PC-9 (cell line): Measurements from ENCODE around the gene KCNQ1OT1.

Source experiments
- EZH2 ChIP-seq: fragments of 200-600 bp; sonication (generic); IDR thresholded peaks from 2 replicates; pipeline ENCODE4 v1.8.0; 2017; ENCODE audit warnings: antibody characterized with exemption, low read depth
- TF ChIP-seq, protein P1 (sequence below): fragments of 200-600 bp; sonication (generic); conservative IDR thresholded peaks from 2 replicates; pipeline ENCODE4 v1.6.1; 2017; ENCODE audit warnings: mixed run types, antibody characterized with exemption, mild to moderate bottlenecking, moderate library complexity

DNA sequence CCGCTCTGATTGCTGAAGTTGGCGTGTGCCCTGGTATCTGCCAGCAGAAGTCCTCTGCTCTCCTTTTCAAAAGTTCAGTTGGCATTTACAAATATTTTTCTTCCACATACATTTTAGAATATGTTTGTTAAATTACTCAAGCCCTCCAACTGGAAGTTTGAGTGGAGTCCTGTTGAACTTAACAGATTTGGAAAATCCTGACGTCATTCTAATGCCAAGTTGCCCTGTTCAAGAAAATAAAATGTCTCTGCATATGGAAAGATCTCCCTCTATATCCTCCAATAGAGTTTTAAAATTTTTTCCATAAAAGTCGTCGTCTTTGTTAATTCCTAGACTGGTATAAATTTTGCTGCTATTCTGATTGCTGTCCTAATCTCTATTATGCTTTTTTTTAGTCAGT lies 3.3 kb downstream of the KCNQ1OT1 start:
- TF ChIP-seq, protein P1, sequence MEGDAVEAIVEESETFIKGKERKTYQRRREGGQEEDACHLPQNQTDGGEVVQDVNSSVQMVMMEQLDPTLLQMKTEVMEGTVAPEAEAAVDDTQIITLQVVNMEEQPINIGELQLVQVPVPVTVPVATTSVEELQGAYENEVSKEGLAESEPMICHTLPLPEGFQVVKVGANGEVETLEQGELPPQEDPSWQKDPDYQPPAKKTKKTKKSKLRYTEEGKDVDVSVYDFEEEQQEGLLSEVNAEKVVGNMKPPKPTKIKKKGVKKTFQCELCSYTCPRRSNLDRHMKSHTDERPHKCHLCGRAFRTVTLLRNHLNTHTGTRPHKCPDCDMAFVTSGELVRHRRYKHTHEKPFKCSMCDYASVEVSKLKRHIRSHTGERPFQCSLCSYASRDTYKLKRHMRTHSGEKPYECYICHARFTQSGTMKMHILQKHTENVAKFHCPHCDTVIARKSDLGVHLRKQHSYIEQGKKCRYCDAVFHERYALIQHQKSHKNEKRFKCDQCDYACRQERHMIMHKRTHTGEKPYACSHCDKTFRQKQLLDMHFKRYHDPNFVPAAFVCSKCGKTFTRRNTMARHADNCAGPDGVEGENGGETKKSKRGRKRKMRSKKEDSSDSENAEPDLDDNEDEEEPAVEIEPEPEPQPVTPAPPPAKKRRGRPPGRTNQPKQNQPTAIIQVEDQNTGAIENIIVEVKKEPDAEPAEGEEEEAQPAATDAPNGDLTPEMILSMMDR: no peak
- TF ChIP-seq EZH2: no peak
